OCI-LY3 (cell line): ENCODE measurements around the gene RTN4R.

Experiments
- H2AFZ ChIP-seq: fragments of 200-600, 300-600 bp; shearing (Covaris generic); 2 replicates; pipeline ENCODE4 v1.6.0; 2014; ENCODE audit warnings: antibody characterized with exemption, low read depth, low read length
- H3K27ac ChIP-seq: fragments of 200-600, 300-600 bp; sonication (generic); 2 replicates; pipeline ENCODE4 v1.5.1; 2014; ENCODE audit warnings: mild to moderate bottlenecking, low read length, moderate library complexity, mixed read lengths
- H3K27me3 ChIP-seq: fragments of 200-600, 300-600 bp; sonication (generic); 2 replicates; pipeline ENCODE4 v1.6.1; 2014; ENCODE audit warnings: low read depth, low read length, mixed read lengths
- H3K36me3 ChIP-seq: fragments of 200-600, 300-600 bp; sonication (generic); replicated peaks from 2 replicates; pipeline ENCODE3; 2014; ENCODE audit warnings: low read depth, low read length, mixed read lengths
- H3K4me1 ChIP-seq: fragments of 300-600, 200-600 bp; sonication (generic); 2 replicates; pipeline ENCODE4 v1.6.1; 2014; ENCODE audit warnings: low read length, mixed read lengths
- H3K4me2 ChIP-seq: fragments of 200-600, 300-600 bp; sonication (generic); 2 replicates; pipeline ENCODE4 v1.6.1; 2014; ENCODE audit warnings: low read length, mixed read lengths
- H3K4me3 ChIP-seq: fragments of 300-600, 200-600 bp; sonication (generic); 2 replicates; pipeline ENCODE4 v1.5.1; 2014; ENCODE audit warnings: antibody characterized with exemption, mild to moderate bottlenecking, low read length, moderate library complexity
- H3K79me2 ChIP-seq: fragments of 300-600, 200-600 bp; shearing (Covaris generic); 2 replicates; pipeline ENCODE4 v1.6.1; 2014; ENCODE audit warnings: mild to moderate bottlenecking, low read length, mixed read lengths
- H3K9ac ChIP-seq: fragments of 300-600, 200-600 bp; shearing (Covaris generic); 2 replicates; pipeline ENCODE4 v1.6.0; 2014; ENCODE audit warnings: mild to moderate bottlenecking, low read length, moderate library complexity
- H3K9me3 ChIP-seq: fragments of 200-600, 300-600 bp; shearing (Covaris generic); 2 replicates; pipeline ENCODE4 v1.6.1; 2014; ENCODE audit warnings: low read length, mixed read lengths; ENCODE audit not compliant: insufficient read depth
- H4K20me1 ChIP-seq: fragments of 200-600, 300-600 bp; sonication (generic); 2 replicates; pipeline ENCODE4 v1.6.1; 2016; ENCODE audit warnings: low read length, mixed read lengths; ENCODE audit not compliant: insufficient read depth
- CTCF ChIP-seq: fragments of 200-600, 300-600 bp; sonication (generic); IDR thresholded peaks from 2 replicates; pipeline ENCODE4 v1.5.1; 2014; ENCODE audit warnings: antibody characterized with exemption, low read length, low read depth
- EZH2phosphoT487 ChIP-seq: fragments of 200-600 bp; shearing (Covaris generic); IDR thresholded peaks from 2 replicates; pipeline ENCODE4 v1.6.1; 2018; ENCODE audit warnings: antibody characterized with exemption, mixed run types, low read depth

RTN4R gene

GRCh38 chr22:20192293-20192971, 75.7 kb downstream of the RTN4R start:
- H2AFZ ChIP-seq: no peak overlapping the region
- H3K27ac ChIP-seq: no peak overlapping the region
- no peak overlapping the region for H3K4me3 ChIP-seq
- H3K27me3 ChIP-seq: no peaks in the 10 kb centered on the region
- H3K79me2 ChIP-seq: no peaks in the 10 kb centered on the region
- H3K4me2 ChIP-seq: no peak overlapping the region
- no peaks in the 10 kb centered on the region for H3K36me3 ChIP-seq
- H4K20me1 ChIP-seq: no peaks in the 10 kb centered on the region
- TF ChIP-seq EZH2phosphoT487 (no peak), CTCF (no peak)
- no peak overlapping the region for H3K9ac ChIP-seq
- H3K9me3 ChIP-seq: no peaks in the 10 kb centered on the region
- H3K4me1 ChIP-seq: peaks cover 3% of the 10 kb centered on the region; the same call in 1 of the 2 replicates

GRCh38 chr22:20191803-20192202, 76.3 kb downstream of the RTN4R start:
- H3K4me3 ChIP-seq: no peak overlapping the region
- H3K4me1 ChIP-seq: peaks cover 3% of the 10 kb centered on the region; the same call in 1 of the 2 replicates
- no peak overlapping the region for H2AFZ ChIP-seq
- no peaks in the 10 kb centered on the region for H3K27me3 ChIP-seq
- no peak overlapping the region for H3K4me2 ChIP-seq
- no peaks in the 10 kb centered on the region for H4K20me1 ChIP-seq
- no peaks in the 10 kb centered on the region for H3K36me3 ChIP-seq
- no peak overlapping the region for H3K27ac ChIP-seq
- TF ChIP-seq CTCF (no peak), EZH2phosphoT487 (no peak)
- no peak overlapping the region for H3K9ac ChIP-seq
- no peaks in the 10 kb centered on the region for H3K9me3 ChIP-seq
- H3K79me2 ChIP-seq: no peaks in the 10 kb centered on the region
